ENCODE measurements around the gene SUDS3. TPM values are rescaled to one million over a fixed set of nuclear protein-coding genes. Genes with fewer than 3 reads are reported as not detected.

The SUDS3 gene
- polyA plus RNA-seq, 1 of the 3 experiments (the other 2 are of a cell fraction), result 15.0 TPM

GRCh38 chr12:118430516-118430915 is 54.2 kb downstream of the SUDS3 start:
- Histone ChIP-seq H3K79me2 (ENCODE audit: insufficient read depth) (no peaks in the 10 kb centered on the region), H3K9me3 (no peaks in the 10 kb centered on the region), H3K9me2 (no peaks in the 10 kb centered on the region), H4K20me1 (ENCODE audit: insufficient read depth) (no peaks in the 10 kb centered on the region), H3K9ac (no peak overlapping the region), H3K27me3 (ENCODE audit: insufficient read depth) (no peaks in the 10 kb centered on the region), H3K4me1 (ENCODE audit: control insufficient read depth in 1 of 2, insufficient read depth in 2 of 2, low read depth in 1 of 2, low read length in 1 of 2) (peaks cover 3 to 16% of the 10 kb centered on the region in 2 experiments; a peak in 1 of 4 replicates), H3K4me2 (no peak overlapping the region), H3F3A (replicated peaks; ENCODE audit: insufficient read depth) (peaks cover 13% of the 10 kb centered on the region), H2AFZ (ENCODE audit: low read depth) (no peak overlapping the region), H3K36me3 (replicated peaks in 1 of 2; ENCODE audit: control insufficient read depth in 1 of 2, insufficient read depth in 2 of 2, low read length in 1 of 2) (no peaks in the 10 kb centered on the region), H3K27ac (ENCODE audit: low read depth in 2 of 2, low read length in 1 of 2) (peak overlapping the region in 1 of 2 experiments; percentile 40; a peak in 2 of 4 replicates), H3K4me3 (ENCODE audit: low read depth in 2 of 2, low read length in 1 of 2) (no peak overlapping the region)
- ChIA-PET CTCF (no interaction called here), POLR2A (no interaction called here)
- no peak for TF ChIP-seq NRF1 (IDR thresholded peaks at IDR 0.05; ENCODE audit: low read depth, low read length)
- peak; percentile 45; the same call in 1 of the 2 replicates for TF ChIP-seq PBX3 (IDR thresholded peaks at IDR 0.05)
- no peak for TF ChIP-seq GABPA (IDR thresholded peaks at IDR 0.05; ENCODE audit: low read depth)
- TF ChIP-seq MEF2A (IDR thresholded peaks at IDR 0.05; ENCODE audit: borderline replicate concordance, low read depth), result no peak
- TF ChIP-seq FOSL2 (IDR thresholded peaks at IDR 0.05; ENCODE audit: borderline replicate concordance, low read depth), result peak; percentile 25; the same call in 1 of the 2 replicates
- TF ChIP-seq SMC3 (IDR thresholded peaks at IDR 0.05; ENCODE audit: low read depth, low read length), result no peak
- no peak for TF ChIP-seq RFX5 (IDR thresholded peaks at IDR 0.05; ENCODE audit: low read length)
- TF ChIP-seq TCF12 (IDR thresholded peaks at IDR 0.05), result peak; percentile 28; the same call in 1 of the 2 replicates
- no peak for DNase-seq
- WGBS (ENCODE audit: low lambda C conversion rate), result 22% methylated on average over 4 of the region's 4 CpGs

- H3F3A ChIP-seq (replicated peaks; ENCODE audit: insufficient read depth), result peaks cover 33% of the 10 kb centered on the region
- no peak overlapping the region; a peak in 1 of 4 replicates for H3K27ac ChIP-seq (ENCODE audit: low read depth in 2 of 2, low read length in 1 of 2)
- ChIA-PET POLR2A (no interaction called here), CTCF (interaction anchor here (2.3 kb wide), 1 partner anchor 28 kb away, joined by 7 read pairs; no protein-coding TSS in a partner anchor)
- H3K79me2 ChIP-seq (ENCODE audit: insufficient read depth), result no peaks in the 10 kb centered on the region
- peaks cover 3 to 27% of the 10 kb centered on the region in 2 experiments; a peak in 3 of 4 replicates for H3K4me1 ChIP-seq (ENCODE audit: control insufficient read depth in 1 of 2, insufficient read depth in 2 of 2, low read depth in 1 of 2, low read length in 1 of 2)
- no peak for DNase-seq
- no peaks in the 10 kb centered on the region for H3K9me2 ChIP-seq
- peak overlapping the region; percentile 5; the same call in 1 of the 2 replicates for H3K4me2 ChIP-seq
- no peaks in the 10 kb centered on the region for H3K9me3 ChIP-seq
- 47% methylated on average over 5 of the region's 5 CpGs for WGBS (ENCODE audit: low lambda C conversion rate)
- no peak overlapping the region for H3K4me3 ChIP-seq (ENCODE audit: low read depth in 2 of 2, low read length in 1 of 2)
- no peaks in the 10 kb centered on the region for H4K20me1 ChIP-seq (ENCODE audit: insufficient read depth)
- TF ChIP-seq TCF12 (IDR thresholded peaks at IDR 0.05), result peak; percentile 8; the same call in 1 of the 2 replicates
- TF ChIP-seq JUND (IDR thresholded peaks at IDR 0.05), result no peak
- H3K9ac ChIP-seq, result no peak overlapping the region
- no peak overlapping the region for H2AFZ ChIP-seq (ENCODE audit: low read depth)
- no peaks in the 10 kb centered on the region for H3K27me3 ChIP-seq (ENCODE audit: insufficient read depth)
- no peaks in the 10 kb centered on the region for H3K36me3 ChIP-seq (replicated peaks in 1 of 2; ENCODE audit: control insufficient read depth in 1 of 2, insufficient read depth in 2 of 2, low read length in 1 of 2)
Observed at GRCh38 chr12:118432812-118433545, 56.6 kb downstream of the SUDS3 start.
